ENCODE data around the gene CAPN14.

The CAPN14 gene

DNA sequence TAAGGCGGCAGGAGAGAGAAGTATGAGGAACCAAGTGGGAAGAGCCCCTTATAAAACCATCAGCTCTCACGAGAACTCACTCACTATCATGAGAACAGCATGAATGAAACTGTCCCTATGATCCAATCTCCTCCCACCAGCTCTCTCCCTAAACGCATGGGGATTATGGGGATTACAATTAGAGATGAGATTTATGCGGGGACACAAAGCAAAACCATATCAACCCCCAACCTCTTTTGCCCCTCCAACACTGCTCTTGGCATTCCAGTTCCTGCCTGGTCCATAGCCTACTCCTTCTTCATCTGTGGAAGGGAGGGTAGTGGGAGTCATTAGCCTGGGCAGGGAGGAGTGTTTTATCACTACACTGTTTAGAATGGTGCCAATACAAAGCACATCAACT is 15.3 kb upstream of the CAPN14 start:
- H3K4me3 ChIP-seq (ENCODE audit: low read depth, low read length): no peak overlapping the region
- DNase-seq (ENCODE audit: low read depth): no peak
- TF ChIP-seq, protein P1, sequence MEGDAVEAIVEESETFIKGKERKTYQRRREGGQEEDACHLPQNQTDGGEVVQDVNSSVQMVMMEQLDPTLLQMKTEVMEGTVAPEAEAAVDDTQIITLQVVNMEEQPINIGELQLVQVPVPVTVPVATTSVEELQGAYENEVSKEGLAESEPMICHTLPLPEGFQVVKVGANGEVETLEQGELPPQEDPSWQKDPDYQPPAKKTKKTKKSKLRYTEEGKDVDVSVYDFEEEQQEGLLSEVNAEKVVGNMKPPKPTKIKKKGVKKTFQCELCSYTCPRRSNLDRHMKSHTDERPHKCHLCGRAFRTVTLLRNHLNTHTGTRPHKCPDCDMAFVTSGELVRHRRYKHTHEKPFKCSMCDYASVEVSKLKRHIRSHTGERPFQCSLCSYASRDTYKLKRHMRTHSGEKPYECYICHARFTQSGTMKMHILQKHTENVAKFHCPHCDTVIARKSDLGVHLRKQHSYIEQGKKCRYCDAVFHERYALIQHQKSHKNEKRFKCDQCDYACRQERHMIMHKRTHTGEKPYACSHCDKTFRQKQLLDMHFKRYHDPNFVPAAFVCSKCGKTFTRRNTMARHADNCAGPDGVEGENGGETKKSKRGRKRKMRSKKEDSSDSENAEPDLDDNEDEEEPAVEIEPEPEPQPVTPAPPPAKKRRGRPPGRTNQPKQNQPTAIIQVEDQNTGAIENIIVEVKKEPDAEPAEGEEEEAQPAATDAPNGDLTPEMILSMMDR (IDR thresholded peaks at IDR 0.05; ENCODE audit: low read depth, low read length, missing control alignments): no peak

DNA sequence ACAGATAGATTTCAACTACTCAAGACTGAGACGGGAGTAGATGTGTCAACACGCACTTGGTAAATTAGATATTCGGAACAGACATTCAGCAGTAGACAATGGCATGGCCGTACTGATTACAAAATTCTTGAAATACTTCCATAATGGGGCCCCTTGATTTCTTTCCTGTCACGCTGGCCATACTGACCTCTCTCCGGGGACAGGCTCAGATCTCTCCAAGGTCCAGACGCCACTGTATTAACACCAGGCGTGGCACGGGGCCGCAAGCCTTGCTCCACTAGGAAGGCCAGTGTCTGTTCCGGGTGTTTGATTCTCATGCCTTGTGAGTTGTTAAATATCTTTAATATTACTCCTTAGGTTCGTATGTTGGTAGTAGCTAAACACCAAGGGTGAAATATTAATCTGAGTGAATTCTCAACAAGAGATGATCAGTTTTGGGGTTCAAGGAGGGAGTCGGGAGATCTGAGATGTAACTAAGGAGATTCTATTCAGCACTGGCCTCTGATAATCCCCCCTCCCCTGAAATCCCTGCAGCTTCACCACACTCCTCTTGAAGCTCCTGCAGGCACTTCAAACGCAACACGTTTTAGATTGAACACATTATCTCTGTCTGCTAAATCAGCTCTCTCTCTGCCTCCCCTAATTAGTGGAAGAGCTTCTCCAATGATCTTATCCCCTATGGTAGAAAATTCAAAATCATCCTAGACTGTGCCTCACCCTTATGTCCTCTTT is 14.4 kb upstream of the CAPN14 start:
- no peak for DNase-seq (ENCODE audit: low read depth)
- TF ChIP-seq, protein P1 (IDR thresholded peaks at IDR 0.05; ENCODE audit: low read depth, low read length, missing control alignments): no peak
- no peak overlapping the region for H3K4me3 ChIP-seq (ENCODE audit: low read depth, low read length)

DNA sequence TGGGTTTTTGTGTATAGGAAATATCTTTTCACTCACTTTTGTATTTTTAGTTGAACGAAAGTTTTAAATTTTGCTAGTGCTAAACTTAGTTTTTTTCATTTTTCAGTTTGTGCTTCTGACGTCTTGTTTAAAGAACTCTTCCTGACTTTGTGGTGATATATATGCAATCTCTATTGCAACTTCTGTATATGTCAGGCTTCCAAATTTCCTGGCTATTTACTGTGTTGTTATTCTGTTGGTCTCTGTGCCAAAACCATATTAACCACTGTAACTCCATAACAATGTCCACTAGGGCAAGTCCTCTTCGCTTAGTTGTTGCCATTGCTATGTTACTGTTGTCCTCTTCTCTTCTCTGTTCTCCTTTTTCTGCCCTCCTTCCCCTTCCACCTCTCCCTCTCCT is 13.4 kb upstream of the CAPN14 start:
- no peak for DNase-seq (ENCODE audit: low read depth)
- TF ChIP-seq, protein P1 (IDR thresholded peaks at IDR 0.05; ENCODE audit: low read depth, low read length, missing control alignments): no peak
- H3K4me3 ChIP-seq (ENCODE audit: low read depth, low read length): no peak overlapping the region

DNA sequence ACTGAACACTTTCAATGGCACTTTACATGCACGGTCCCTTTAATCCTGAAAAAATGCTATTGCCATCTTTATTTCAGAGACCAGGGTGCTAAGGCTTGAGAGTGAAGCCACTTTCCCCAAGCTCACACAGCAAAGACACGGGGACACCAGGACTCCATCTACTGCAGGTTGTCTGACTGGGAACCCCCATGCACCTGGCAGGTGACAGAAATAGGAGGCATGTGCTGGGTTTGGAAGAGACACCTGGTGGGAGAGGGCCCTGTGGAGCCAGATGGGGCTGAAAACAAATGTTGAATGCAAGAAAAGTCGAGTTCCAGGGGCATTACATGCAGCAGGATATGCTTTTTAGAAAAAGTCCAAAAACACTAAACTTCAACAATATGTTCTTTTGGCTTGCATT is 11.4 kb upstream of the CAPN14 start:
- no peak for DNase-seq (ENCODE audit: low read depth)
- TF ChIP-seq, protein P1 (IDR thresholded peaks at IDR 0.05; ENCODE audit: low read depth, low read length, missing control alignments): no peak
- H3K4me3 ChIP-seq (ENCODE audit: low read depth, low read length): no peak overlapping the region

DNA sequence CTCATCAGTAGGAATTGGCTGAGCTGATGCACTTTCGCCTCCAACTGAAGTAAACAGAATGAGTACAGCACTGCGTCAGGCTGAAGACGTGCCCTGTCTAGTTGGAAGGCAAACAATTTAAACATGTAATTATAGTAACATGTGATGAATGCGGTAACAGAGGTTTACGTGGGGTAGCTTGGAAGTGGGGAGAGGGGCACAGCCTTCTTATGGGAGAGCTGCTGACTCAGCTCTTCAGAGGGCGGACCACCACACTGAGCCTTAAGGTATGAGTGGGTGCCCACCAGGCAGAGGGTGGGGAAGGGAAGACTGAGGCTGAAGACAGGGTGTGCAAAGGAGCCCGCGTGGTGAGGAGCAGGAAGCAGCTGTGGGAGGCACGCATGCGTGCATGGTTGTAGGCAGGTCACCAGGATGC is 10.4 kb upstream of the CAPN14 start:
- no peak overlapping the region for H3K4me3 ChIP-seq (ENCODE audit: low read depth, low read length)
- DNase-seq (ENCODE audit: low read depth): no peak
- TF ChIP-seq, protein P1 (IDR thresholded peaks at IDR 0.05; ENCODE audit: low read depth, low read length, missing control alignments): no peak

DNA sequence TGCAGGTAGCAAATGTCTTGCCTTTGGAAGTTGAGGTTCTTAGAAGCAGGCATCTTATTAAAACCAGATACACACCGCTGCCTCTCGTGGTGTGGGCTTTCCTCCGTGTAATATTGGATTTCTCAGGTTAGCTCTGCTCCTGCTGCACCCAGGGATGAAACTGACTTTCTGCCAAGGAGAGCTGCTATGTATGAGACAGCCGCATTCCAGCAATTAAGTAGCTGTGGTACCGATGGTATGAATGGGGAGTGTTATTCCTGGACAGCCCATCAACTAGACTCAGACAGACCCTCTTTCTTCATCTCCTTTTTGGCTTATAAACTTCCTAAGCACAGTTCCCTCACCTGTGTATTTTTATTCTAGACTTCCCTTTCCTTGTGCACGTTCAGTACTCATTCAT is 9.8 kb upstream of the CAPN14 start:
- DNase-seq (ENCODE audit: low read depth): no peak
- TF ChIP-seq, protein P1 (IDR thresholded peaks at IDR 0.05; ENCODE audit: low read depth, low read length, missing control alignments): no peak

DNA sequence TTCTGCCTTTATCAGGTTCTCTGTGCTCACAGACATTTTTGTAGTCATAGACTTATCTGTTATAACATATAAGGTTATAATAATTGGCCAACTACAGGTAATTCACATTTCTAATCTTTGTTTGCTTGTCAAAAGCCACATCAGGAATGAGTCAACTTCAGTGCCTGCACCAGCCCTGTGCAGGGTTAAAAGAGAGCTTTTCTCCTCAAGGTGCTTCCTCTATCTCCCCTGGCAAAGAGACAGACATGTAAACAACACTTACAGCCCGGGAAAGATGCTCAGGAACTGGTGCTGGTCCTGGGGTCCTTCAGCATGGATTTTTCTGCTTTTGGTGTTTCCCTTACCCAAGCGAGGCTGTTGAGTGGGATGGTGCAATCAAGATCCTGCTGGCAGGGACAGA is 9.0 kb upstream of the CAPN14 start:
- H3K4me3 ChIP-seq (ENCODE audit: low read depth, low read length): no peak overlapping the region
- TF ChIP-seq, protein P1 (IDR thresholded peaks at IDR 0.05; ENCODE audit: low read depth, low read length, missing control alignments): no peak
- DNase-seq (ENCODE audit: low read depth): no peak

More for the DNA sequence above, 9.8 kb upstream of the CAPN14 start:
- H3K4me3 ChIP-seq (ENCODE audit: low read depth, low read length): no peak overlapping the region
